HG02623 (cell line): ENCODE data around the gene KIRREL3.

Experiments used
- ATAC-seq: cut with Tn5 transposase; IDR thresholded peaks from one replicate; pipeline ENCODE4 v1.9.1; 2021; ENCODE audit warnings: moderate library complexity; ENCODE audit not compliant: unreplicated experiment

KIRREL3 gene

GRCh38 chr11:126837581-126837980, 163.0 kb downstream of the KIRREL3 start:
- ATAC-seq = no peak

- no peak for ATAC-seq
These were observed 166.0 kb downstream of the KIRREL3 start for GRCh38 chr11:126834573-126834972.

- ATAC-seq = no peak
These were observed 166.4 kb downstream of the KIRREL3 start for GRCh38 chr11:126834149-126834548.

- ATAC-seq = no peak
These were observed 167.5 kb downstream of the KIRREL3 start for GRCh38 chr11:126833065-126833464.

GRCh38 chr11:126832387-126832786, 168.2 kb downstream of the KIRREL3 start:
- no peak for ATAC-seq

- no peak for ATAC-seq
These were observed 170.3 kb downstream of the KIRREL3 start for GRCh38 chr11:126830216-126830806.

- no peak for ATAC-seq
These were observed 170.9 kb downstream of the KIRREL3 start for GRCh38 chr11:126829716-126830115.

- ATAC-seq = no peak
These were observed 176.4 kb downstream of the KIRREL3 start for GRCh38 chr11:126824035-126824607.

- ATAC-seq = no peak
These were observed 177.3 kb downstream of the KIRREL3 start for GRCh38 chr11:126823274-126823673.

- ATAC-seq = no peak
These were observed 178.7 kb downstream of the KIRREL3 start for GRCh38 chr11:126821827-126822226.

GRCh38 chr11:126819194-126819593, 181.4 kb downstream of the KIRREL3 start:
- ATAC-seq = no peak

- ATAC-seq = no peak
These were observed 182.8 kb downstream of the KIRREL3 start for GRCh38 chr11:126817523-126818450.

- no peak for ATAC-seq
These were observed 183.5 kb downstream of the KIRREL3 start for GRCh38 chr11:126817096-126817495.

GRCh38 chr11:126816645-126817044, 183.9 kb downstream of the KIRREL3 start:
- no peak for ATAC-seq

GRCh38 chr11:126815111-126815510, 185.5 kb downstream of the KIRREL3 start:
- ATAC-seq = no peak

- ATAC-seq = no peak
These were observed 189.8 kb downstream of the KIRREL3 start for GRCh38 chr11:126810776-126811175.

GRCh38 chr11:126809514-126810289, 190.9 kb downstream of the KIRREL3 start:
- ATAC-seq = no peak

GRCh38 chr11:126808836-126809235, 191.7 kb downstream of the KIRREL3 start:
- no peak for ATAC-seq

- no peak for ATAC-seq
These were observed 192.3 kb downstream of the KIRREL3 start for GRCh38 chr11:126808296-126808695.

GRCh38 chr11:126805870-126806269, 194.7 kb downstream of the KIRREL3 start:
- ATAC-seq = no peak

- no peak for ATAC-seq
These were observed 196.2 kb downstream of the KIRREL3 start for GRCh38 chr11:126804363-126804762.
